ENCODE results near the gene TRIO.

TRIO gene

DNA sequence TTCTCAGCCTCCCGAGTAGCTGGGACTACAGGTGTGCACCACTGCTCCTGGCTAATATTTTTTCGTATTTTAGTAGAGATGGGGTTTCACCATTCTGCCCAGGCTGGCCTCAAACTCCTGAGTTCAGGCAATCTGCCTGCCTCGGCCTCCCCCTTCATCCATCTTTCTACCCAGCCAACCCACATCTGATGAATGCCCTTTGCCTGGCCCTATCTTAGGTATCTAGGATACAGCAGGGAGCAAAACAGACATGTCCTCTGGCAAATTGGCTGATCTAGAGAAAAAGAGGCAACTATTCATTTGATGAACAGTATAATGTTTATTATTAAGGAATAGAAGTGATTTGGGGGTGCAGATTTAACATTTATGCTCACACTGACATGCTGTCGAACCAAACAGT is 123.0 kb downstream of the TRIO start:
- no peaks in the 10 kb centered on the region for H3K36me3 ChIP-seq
- no peak overlapping the region for H3K4me3 ChIP-seq
- no peaks in the 10 kb centered on the region for H3K9me3 ChIP-seq
- H3K27ac ChIP-seq, result no peak overlapping the region
- peaks cover 0 to 68% (median 52%) of the 10 kb centered on the region in 4 donors for H3K4me1 ChIP-seq
- DNase-seq, result no peak
- H3K27me3 ChIP-seq, result no peaks in the 10 kb centered on the region
- intact Hi-C loops (cut with DNase I; ENCODE audit: low total_unique reads), result loop anchor here (10.0 kb wide), 1 partner anchor 61 kb away; no protein-coding TSS in a partner anchor
- TF ChIP-seq, protein P1, sequence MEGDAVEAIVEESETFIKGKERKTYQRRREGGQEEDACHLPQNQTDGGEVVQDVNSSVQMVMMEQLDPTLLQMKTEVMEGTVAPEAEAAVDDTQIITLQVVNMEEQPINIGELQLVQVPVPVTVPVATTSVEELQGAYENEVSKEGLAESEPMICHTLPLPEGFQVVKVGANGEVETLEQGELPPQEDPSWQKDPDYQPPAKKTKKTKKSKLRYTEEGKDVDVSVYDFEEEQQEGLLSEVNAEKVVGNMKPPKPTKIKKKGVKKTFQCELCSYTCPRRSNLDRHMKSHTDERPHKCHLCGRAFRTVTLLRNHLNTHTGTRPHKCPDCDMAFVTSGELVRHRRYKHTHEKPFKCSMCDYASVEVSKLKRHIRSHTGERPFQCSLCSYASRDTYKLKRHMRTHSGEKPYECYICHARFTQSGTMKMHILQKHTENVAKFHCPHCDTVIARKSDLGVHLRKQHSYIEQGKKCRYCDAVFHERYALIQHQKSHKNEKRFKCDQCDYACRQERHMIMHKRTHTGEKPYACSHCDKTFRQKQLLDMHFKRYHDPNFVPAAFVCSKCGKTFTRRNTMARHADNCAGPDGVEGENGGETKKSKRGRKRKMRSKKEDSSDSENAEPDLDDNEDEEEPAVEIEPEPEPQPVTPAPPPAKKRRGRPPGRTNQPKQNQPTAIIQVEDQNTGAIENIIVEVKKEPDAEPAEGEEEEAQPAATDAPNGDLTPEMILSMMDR (IDR thresholded peaks at IDR 0.05), result no peak

DNA sequence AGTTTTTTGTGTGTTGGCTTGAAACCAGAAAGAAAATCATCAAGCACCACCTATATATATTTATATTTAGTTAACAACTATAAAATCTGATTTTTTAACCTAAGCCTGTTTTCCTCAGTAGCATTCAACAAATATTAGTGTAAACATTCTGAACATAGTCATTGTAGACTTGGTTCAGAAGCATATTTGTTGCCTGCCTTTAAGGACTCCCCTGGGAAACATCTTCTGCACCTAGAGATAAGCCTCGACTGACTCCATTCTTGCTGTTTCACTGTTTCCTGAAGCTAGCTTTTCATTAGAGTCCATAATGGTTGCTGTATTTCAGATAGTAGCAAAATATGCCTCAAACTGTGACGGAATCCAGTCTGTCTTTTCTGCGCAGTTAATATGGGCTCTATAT is 123.5 kb downstream of the TRIO start:
- Histone ChIP-seq H3K27ac (no peak overlapping the region), H3K4me1 (peaks cover 0 to 69% (median 52%) of the 10 kb centered on the region in 4 donors)
- intact Hi-C loops (cut with DNase I; ENCODE audit: low total_unique reads), result loop anchor here (10.0 kb wide), 1 partner anchor 62 kb away; no protein-coding TSS in a partner anchor

DNA sequence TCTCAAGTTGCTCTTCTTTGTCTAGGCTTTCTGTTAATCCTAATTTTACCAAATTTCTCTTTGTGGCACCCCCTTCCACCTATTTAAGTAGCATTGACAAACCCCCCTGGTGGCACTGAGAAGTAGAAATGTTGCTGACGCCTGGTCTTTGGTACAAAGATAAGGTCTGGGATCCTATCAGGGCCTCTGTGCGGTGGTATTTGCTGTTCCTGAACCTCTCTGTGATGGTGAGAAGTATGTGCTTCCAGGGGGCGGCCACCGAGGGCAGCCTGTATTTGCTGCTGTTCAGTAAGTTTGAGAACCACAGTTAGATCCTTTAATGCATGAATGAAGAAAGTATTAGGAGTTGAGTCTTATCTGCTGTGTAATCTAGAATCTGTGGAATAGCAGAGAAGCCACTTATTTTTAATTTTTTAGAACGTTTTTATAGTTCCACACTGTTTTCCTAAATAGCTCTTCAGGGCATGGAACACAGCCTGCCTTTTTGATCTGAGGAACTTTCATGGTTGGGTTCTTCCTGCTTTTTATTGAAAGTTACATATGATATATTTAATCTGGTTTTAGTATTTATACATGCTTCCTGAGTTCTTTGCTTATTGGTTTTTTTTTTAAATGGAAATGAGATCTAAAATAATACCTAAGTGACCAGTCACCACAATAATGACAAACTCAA is 124.2 kb downstream of the TRIO start:
- DNase-seq, result no peak
- no peak overlapping the region for H3K27ac ChIP-seq
- no peak overlapping the region for H3K4me3 ChIP-seq
- no peaks in the 10 kb centered on the region for H3K27me3 ChIP-seq
- peaks cover 0 to 74% (median 52%) of the 10 kb centered on the region in 4 donors for H3K4me1 ChIP-seq
- TF ChIP-seq, protein P1 (IDR thresholded peaks at IDR 0.05), result no peak
- intact Hi-C loops (cut with DNase I; ENCODE audit: low total_unique reads), result loop anchor here (10.0 kb wide), 1 partner anchor 63 kb away; no protein-coding TSS in a partner anchor
- peaks cover 0 to 5% (median 0%) of the 10 kb centered on the region in 3 donors for H3K36me3 ChIP-seq
- H3K9me3 ChIP-seq, result no peaks in the 10 kb centered on the region

More for the DNA sequence above, 123.5 kb downstream of the TRIO start:
- Histone ChIP-seq H3K27me3 (no peaks in the 10 kb centered on the region), H3K36me3 (peaks cover 0 to 5% (median 0%) of the 10 kb centered on the region in 3 donors), H3K9me3 (no peaks in the 10 kb centered on the region), H3K4me3 (no peak overlapping the region)
- TF ChIP-seq, protein P1 (IDR thresholded peaks at IDR 0.05), result no peak
- DNase-seq, result no peak

DNA sequence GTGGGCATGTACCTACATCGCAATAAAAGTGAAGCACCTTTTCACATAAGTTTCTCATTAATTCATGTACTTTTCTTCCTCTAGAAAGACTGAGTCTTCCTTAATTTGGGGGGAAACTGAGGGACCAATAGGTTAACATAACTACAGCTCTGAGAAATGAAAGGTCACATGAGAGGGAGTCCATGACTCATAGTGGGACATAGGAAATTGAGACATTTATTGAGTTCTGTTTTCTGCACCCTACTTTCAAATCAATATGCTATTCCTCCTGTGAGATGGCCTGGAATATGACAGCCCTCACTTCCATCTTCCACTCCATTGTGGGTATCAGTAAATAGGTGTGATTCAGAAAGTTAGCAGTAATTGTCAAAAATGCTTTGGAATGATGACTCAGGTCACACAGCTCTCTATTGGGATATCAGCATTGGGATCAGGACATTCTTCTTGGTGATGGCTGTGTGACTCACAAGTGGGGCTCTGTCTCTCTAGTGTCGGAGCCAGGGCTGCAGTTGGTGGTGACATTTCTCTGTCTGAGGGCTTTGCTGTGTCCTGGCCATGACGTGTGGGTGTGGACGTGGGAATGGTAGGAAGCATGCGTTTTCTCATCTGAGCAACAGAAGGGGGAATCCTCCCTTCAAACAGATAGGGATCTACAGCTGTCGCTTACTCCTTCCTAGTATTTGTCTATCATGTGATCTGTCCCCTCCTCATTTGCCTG is 125.0 kb downstream of the TRIO start:
- peaks cover 0 to 78% (median 52%) of the 10 kb centered on the region in 4 donors for H3K4me1 ChIP-seq
- no peak for DNase-seq
- TF ChIP-seq, protein P1 (IDR thresholded peaks at IDR 0.05), result no peak
- H3K9me3 ChIP-seq, result no peaks in the 10 kb centered on the region
- H3K4me3 ChIP-seq, result no peak overlapping the region
- no peaks in the 10 kb centered on the region for H3K27me3 ChIP-seq
- H3K27ac ChIP-seq, result peak overlapping the region; percentile 25 to 29
- intact Hi-C loops (cut with DNase I; ENCODE audit: low total_unique reads), result loop anchor here (10.0 kb wide), 1 partner anchor 63 kb away; no protein-coding TSS in a partner anchor
- peaks cover 0 to 5% (median 0%) of the 10 kb centered on the region in 3 donors for H3K36me3 ChIP-seq

DNA sequence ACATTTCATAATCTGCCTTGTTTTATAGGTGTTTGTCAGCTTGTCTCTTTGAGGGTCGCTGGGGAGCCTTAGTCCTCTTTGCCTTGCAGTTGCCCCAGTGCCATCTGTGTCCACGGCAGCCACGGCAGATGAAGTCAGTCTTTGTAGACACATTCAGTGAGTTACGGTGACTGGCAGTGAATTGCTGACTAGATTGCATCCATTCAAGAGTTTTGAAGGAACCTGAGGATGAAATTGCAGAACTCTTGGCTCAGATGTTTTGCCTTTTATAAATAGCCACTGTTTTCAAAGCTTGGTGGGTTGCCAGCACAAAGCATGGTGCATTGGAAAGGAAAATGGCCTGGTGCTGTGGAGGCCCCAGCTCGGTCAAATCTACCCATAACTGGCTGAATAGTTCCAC is 125.6 kb downstream of the TRIO start:
- H3K36me3 ChIP-seq, result peaks cover 0 to 5% (median 0%) of the 10 kb centered on the region in 3 donors
- no peaks in the 10 kb centered on the region for H3K9me3 ChIP-seq
- H3K4me3 ChIP-seq, result no peak overlapping the region
- H3K27ac ChIP-seq, result peak overlapping the region; percentile 25 to 29
- no peaks in the 10 kb centered on the region for H3K27me3 ChIP-seq
- intact Hi-C loops (cut with DNase I; ENCODE audit: low total_unique reads), result loop anchor here (10.0 kb wide), 1 partner anchor 64 kb away; no protein-coding TSS in a partner anchor
- H3K4me1 ChIP-seq, result peaks cover 0 to 84% (median 52%) of the 10 kb centered on the region in 4 donors
- TF ChIP-seq, protein P1 (IDR thresholded peaks at IDR 0.05), result no peak
- peak; percentile 43 to 76 for DNase-seq
